ENCODE data around the gene AEBP1. TPM values are rescaled to one million over a fixed set of nuclear protein-coding genes. Genes with fewer than 3 reads are reported as not detected.

AEBP1 gene
- total RNA-seq = 272 and 309 TPM in 2 replicates

GRCh38 chr7:44103923-44104859 is at the start of gene AEBP1:
TSS of gene AEBP1 (plus strand) at chr7:44104345. CDS start at chr7:44104666, 321 bp downstream.

GRCh38 chr7:44065431-44066110 is 38.6 kb upstream of the AEBP1 start, which contains the start of gene PGAM2:
TSS of gene PGAM2 (minus strand) at chr7:44065567. CDS start at chr7:44065529, 38 bp downstream.

GRCh38 chr7:44123190-44124003 is 19.3 kb downstream of the AEBP1 start, which contains the start of gene POLD2:
TSS of gene POLD2 (minus strand) at chr7:44123548. CDS start at chr7:44122053, 1,495 bp downstream.

GRCh38 chr7:44141221-44141850 is 37.2 kb downstream of the AEBP1 start, which contains the start of gene MYL7:
TSS of gene MYL7 (minus strand) at chr7:44141332. CDS start at chr7:44141305, 27 bp downstream.

Small RNA genes within 50 kb of the gene (small RNA-seq; reads per million reads assigned to genes)
- not detected for gene RNA5SP230

Other genes with a start within 250 kb of the AEBP1 start
- 80.2 and 90.2 TPM in 2 replicates for gene MRPS24, start 234.8 kb upstream of the AEBP1 start, total RNA-seq
- gene URGCP, start 197.7 kb upstream of the AEBP1 start, total RNA-seq = 37.2 and 42.8 TPM in 2 replicates
- gene UBE2D4, start 177.9 kb upstream of the AEBP1 start, total RNA-seq = 18.8 and 22.6 TPM in 2 replicates
- under 0.01 TPM in 1 of 2 replicates, not detected in the other for gene SPDYE1, start 106.4 kb upstream of the AEBP1 start, total RNA-seq
- gene DBNL, start 59.6 kb upstream of the AEBP1 start, total RNA-seq = 144 and 156 TPM in 2 replicates
- gene PGAM2, start 38.8 kb upstream of the AEBP1 start, total RNA-seq = 0.24 and 0.32 TPM in 2 replicates
- gene POLM, start 21.8 kb upstream of the AEBP1 start, total RNA-seq = 27.0 and 28.9 TPM in 2 replicates
- gene POLD2, start 19.2 kb downstream of the AEBP1 start, total RNA-seq = 77.7 and 97.1 TPM in 2 replicates
- gene MYL7, start 37.0 kb downstream of the AEBP1 start, total RNA-seq = not detected in 2 replicates
- gene GCK, start 85.1 kb downstream of the AEBP1 start, total RNA-seq = 0.36 and 1.1 TPM in 2 replicates
- gene YKT6, start 96.6 kb downstream of the AEBP1 start, total RNA-seq = 117 and 121 TPM in 2 replicates
- not detected in 2 replicates for gene CAMK2B, start 221.2 kb downstream of the AEBP1 start, total RNA-seq